ENCODE results near the gene SPINK1.
"Not testable (repeated sequence)": the region's sequence is repeated elsewhere in the genome, so short reads cannot be mapped to it uniquely, and the experiment has no call there.

Gene SPINK1

DNA sequence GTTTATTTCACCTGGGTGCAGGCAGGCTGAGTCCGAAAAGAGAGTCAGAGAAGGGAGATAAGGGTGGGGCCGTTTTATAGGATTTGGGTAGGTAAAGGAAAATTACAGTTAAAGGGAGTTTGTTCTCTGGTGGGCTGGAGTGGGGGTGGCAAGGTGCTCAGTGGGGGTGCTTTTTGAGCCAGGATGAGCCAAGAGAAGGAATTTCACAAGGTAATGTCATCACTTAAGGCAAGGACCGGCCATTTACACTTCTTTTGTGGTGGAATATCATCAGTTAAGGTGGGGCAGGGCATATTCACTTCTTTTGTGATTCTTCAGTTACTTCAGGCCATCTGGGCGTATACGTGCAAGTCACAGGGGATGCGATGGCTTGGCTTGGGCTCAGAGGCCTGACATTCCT lies 38.4 kb upstream of the SPINK1 start:
- H3K9me3 ChIP-seq (ENCODE audit: control insufficient read depth, low read length); H3K4me1 ChIP-seq (ENCODE audit: control insufficient read depth, insufficient read depth, low read length, poor library complexity, severe bottlenecking); H3K36me3 ChIP-seq (ENCODE audit: control insufficient read depth, insufficient read depth, low read length); H3K4me3 ChIP-seq (ENCODE audit: extremely low read depth, insufficient read depth, low read length, poor library complexity, severe bottlenecking); H3K27ac ChIP-seq (ENCODE audit: low read depth, low read length, severe bottlenecking): not testable (repeated sequence)
- WGBS, 2 experiments (ENCODE audit: insufficient coverage in 2 of 2) = 17 to 49% methylated on average over 2 of the region's 6 CpGs

DNA sequence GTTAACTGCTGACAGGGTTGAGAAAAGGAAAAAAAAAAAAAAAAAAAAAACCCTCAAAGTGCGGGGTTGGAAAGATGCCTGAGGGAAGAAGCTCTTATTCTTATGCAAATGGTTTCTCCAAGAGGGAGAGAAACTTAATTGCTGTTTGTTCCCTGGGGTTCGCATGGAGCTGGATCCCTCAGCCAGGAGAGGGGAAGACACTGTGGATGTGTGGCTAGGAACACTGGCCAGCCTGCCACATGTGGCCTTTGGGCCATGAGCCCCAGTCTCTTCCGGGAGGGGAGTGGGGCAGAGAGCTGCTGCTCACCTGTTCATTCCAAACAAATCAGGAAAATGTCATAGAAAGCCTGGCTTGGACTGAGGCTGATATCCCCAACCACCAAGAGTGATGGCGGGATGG lies 37.6 kb upstream of the SPINK1 start:
- 0 to 27% methylated on average over 2 of the region's 4 CpGs for WGBS, 2 experiments (ENCODE audit: insufficient coverage in 2 of 2)

DNA sequence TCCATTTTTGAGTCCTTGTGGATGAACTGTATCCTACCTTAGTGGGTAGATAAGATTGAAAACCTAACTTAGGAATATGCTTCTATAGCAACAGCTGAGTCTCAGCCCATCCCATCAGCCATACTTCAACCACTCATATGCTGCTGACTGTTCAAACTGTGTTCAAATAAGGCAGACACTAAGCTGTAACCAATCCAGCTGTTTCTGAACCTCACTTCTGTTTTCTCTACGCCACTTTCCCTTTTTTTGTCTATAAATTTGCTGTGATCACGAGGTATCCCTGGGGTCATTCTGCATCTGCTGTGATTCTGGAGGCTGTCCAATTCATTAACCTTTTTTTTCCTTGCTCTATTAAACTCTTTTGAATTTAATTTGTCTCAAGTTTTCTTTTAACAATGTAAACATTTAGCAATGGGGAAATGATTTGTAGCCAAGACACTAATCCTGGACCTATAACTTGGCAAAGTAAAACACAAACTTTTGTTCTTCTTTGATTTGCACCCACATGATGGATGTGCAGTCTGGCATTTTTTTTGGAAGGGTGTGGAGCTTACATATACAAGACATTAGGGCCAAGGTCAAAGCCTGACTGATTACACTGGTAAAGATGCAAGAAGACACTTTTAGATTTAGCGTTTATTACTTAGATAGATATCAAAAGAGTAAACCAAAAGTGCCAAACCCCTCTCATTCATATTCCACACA lies 32.1 kb upstream of the SPINK1 start:
- no peak overlapping the region for H3K27ac ChIP-seq (ENCODE audit: low read depth, low read length, severe bottlenecking)
- no peaks in the 10 kb centered on the region for H3K36me3 ChIP-seq (ENCODE audit: control insufficient read depth, insufficient read depth, low read length)
- H3K9me3 ChIP-seq (ENCODE audit: control insufficient read depth, low read length) = no peaks in the 10 kb centered on the region
- 83 to 89% methylated on average over 1 to 2 of the region's 3 CpGs for WGBS, 2 experiments (ENCODE audit: insufficient coverage in 2 of 2)
- no peak overlapping the region for H3K4me3 ChIP-seq (ENCODE audit: extremely low read depth, insufficient read depth, low read length, poor library complexity, severe bottlenecking)
- H3K4me1 ChIP-seq (ENCODE audit: control insufficient read depth, insufficient read depth, low read length, poor library complexity, severe bottlenecking) = no peaks in the 10 kb centered on the region

More for the DNA sequence above, 37.6 kb upstream of the SPINK1 start:
- H3K4me1 ChIP-seq (ENCODE audit: control insufficient read depth, insufficient read depth, low read length, poor library complexity, severe bottlenecking) = no peaks in the 10 kb centered on the region
- H3K36me3 ChIP-seq (ENCODE audit: control insufficient read depth, insufficient read depth, low read length) = no peaks in the 10 kb centered on the region
- H3K4me3 ChIP-seq (ENCODE audit: extremely low read depth, insufficient read depth, low read length, poor library complexity, severe bottlenecking) = no peak overlapping the region
- H3K9me3 ChIP-seq (ENCODE audit: control insufficient read depth, low read length) = no peaks in the 10 kb centered on the region
- H3K27ac ChIP-seq (ENCODE audit: low read depth, low read length, severe bottlenecking) = no peak overlapping the region

DNA sequence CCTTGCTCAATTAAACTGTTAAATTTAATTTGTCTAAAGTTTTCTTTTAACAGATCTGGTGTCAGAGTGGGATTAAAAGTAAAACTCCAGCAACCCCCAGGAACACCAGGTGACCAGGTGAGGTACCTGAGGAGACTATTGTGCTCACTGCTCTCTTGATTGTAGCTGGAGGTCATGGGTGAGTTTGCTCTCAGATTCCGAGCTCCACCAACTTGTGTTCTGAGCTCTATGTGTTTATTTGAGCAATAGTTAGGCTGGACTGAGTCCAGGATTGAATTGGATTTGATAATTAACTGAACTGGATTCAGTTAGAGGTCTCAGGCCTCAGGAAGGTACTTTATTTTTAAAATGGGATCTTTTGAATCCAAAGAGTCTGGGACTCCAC lies 29.2 kb upstream of the SPINK1 start:
- no peaks in the 10 kb centered on the region for H3K9me3 ChIP-seq (ENCODE audit: control insufficient read depth, low read length)
- no peaks in the 10 kb centered on the region for H3K4me1 ChIP-seq (ENCODE audit: control insufficient read depth, insufficient read depth, low read length, poor library complexity, severe bottlenecking)
- H3K36me3 ChIP-seq (ENCODE audit: control insufficient read depth, insufficient read depth, low read length) = no peaks in the 10 kb centered on the region
- no peak overlapping the region for H3K4me3 ChIP-seq (ENCODE audit: extremely low read depth, insufficient read depth, low read length, poor library complexity, severe bottlenecking)
- WGBS, 2 experiments (ENCODE audit: insufficient coverage in 2 of 2) = 91 to 100% methylated on average over 1 of the region's 1 CpG
- no peak overlapping the region for H3K27ac ChIP-seq (ENCODE audit: low read depth, low read length, severe bottlenecking)

DNA sequence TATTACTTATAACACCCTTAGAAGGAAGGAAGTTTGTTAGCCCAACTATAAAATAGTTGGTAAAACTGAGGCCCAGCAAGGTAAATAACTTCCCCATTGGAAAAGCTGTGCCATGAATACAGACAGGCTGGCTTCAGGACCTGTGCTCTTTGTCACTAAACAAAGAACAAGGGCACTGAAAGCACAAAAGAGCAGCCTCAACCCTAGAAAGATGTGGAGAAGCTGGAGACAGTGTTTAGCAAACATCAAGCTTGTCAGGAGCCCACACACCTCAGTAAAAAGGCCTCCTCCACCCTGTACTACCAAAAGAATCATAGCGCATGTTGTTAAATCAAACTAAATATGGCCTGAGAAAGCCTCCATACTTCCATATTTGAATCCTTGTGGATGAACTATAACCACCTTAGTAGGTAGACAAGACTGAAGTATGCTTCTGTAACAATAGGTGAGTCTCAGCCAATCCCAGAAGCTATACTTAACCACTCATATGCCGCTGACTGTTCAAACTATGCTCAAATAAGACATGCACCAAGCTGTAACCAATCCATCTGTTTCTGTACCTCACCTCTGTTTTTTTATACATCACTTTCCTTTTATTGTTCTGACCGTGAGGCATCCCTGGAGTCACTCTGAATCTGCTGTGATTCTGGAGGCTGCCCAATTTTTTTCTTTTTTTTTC lies 28.6 kb upstream of the SPINK1 start:
- no peak overlapping the region for H3K27ac ChIP-seq (ENCODE audit: low read depth, low read length, severe bottlenecking)
- H3K36me3 ChIP-seq (ENCODE audit: control insufficient read depth, insufficient read depth, low read length) = no peaks in the 10 kb centered on the region
- no peaks in the 10 kb centered on the region for H3K9me3 ChIP-seq (ENCODE audit: control insufficient read depth, low read length)
- WGBS, 2 experiments (ENCODE audit: insufficient coverage in 2 of 2) = 94 to 100% methylated on average over 1 to 2 of the region's 3 CpGs
- no peak overlapping the region for H3K4me3 ChIP-seq (ENCODE audit: extremely low read depth, insufficient read depth, low read length, poor library complexity, severe bottlenecking)
- no peaks in the 10 kb centered on the region for H3K4me1 ChIP-seq (ENCODE audit: control insufficient read depth, insufficient read depth, low read length, poor library complexity, severe bottlenecking)

DNA sequence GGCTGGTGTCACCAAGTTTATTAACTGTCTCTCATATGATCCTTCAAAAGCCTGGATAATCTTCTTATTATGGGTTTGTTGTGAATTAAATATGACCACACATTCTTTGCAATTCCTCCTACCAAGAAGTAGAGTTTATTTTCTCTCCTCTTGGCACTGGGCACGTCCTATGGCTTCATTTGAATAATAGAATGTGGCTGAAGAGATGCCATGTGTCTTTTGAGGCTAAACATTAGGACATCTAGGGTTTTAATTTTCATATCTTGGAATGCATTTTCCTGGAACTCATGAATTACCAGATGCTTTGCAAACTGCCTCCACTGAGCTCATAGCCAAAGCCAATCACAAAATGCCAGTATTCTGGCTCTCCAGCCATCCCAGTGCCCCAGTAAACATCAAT lies 27.1 kb upstream of the SPINK1 start:
- no peak overlapping the region for H3K27ac ChIP-seq (ENCODE audit: low read depth, low read length, severe bottlenecking)
- H3K4me1 ChIP-seq (ENCODE audit: control insufficient read depth, insufficient read depth, low read length, poor library complexity, severe bottlenecking) = no peaks in the 10 kb centered on the region
- H3K36me3 ChIP-seq (ENCODE audit: control insufficient read depth, insufficient read depth, low read length) = no peaks in the 10 kb centered on the region
- no peak overlapping the region for H3K4me3 ChIP-seq (ENCODE audit: extremely low read depth, insufficient read depth, low read length, poor library complexity, severe bottlenecking)
- whole genome bisulfite sequencing, 2 experiments (ENCODE audit: insufficient coverage in 2 of 2) = no CpG with 5 or more reads among the region's 1 CpG
- H3K9me3 ChIP-seq (ENCODE audit: control insufficient read depth, low read length) = no peaks in the 10 kb centered on the region

DNA sequence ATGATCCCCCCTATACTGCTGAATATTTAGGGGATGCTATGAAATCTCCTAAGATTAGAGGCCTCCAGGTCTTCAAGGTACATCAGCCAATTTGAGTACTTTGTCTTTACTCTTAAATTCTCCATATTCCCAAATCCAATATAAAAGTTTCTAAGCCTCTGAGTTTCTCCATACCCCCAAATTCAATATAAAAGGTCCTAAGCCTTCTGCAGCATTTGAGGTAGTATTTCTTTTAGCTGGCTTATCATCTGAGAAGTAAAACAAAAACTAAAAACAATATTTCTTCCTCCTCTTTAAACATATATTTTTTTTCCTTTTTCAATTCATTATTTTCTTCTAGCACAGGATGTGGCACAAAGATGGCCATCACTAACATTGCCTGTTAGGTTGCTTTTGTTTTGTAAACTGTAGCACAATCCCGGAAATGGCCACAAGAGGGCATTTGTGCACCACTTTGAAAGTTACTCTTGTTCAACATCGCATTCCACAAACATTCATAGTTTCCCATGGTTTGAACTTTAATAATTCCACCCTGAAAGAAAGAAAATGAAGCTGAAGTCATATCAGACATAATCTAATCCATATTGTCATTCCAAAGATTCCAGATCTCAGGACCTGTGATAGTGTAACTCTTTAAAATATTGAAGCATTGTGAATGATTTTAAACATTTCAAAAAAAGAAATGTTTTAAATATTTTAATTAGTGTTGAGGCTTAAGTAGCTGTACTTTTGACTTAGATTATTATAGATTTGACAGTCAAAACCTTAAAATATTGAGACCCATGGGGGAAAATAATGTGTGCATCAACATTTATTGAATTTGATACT lies 26.0 kb upstream of the SPINK1 start:
- Histone ChIP-seq H3K36me3 (ENCODE audit: control insufficient read depth, insufficient read depth, low read length) (no peaks in the 10 kb centered on the region), H3K4me1 (ENCODE audit: control insufficient read depth, insufficient read depth, low read length, poor library complexity, severe bottlenecking) (no peaks in the 10 kb centered on the region), H3K27ac (ENCODE audit: low read depth, low read length, severe bottlenecking) (no peak overlapping the region), H3K4me3 (ENCODE audit: extremely low read depth, insufficient read depth, low read length, poor library complexity, severe bottlenecking) (no peak overlapping the region), H3K9me3 (ENCODE audit: control insufficient read depth, low read length) (no peaks in the 10 kb centered on the region)
- WGBS, 2 experiments (ENCODE audit: insufficient coverage in 2 of 2) = 6% methylated on average over 2 of the region's 2 CpGs; no CpG with 5 or more reads in 1 of the 2 experiments

DNA sequence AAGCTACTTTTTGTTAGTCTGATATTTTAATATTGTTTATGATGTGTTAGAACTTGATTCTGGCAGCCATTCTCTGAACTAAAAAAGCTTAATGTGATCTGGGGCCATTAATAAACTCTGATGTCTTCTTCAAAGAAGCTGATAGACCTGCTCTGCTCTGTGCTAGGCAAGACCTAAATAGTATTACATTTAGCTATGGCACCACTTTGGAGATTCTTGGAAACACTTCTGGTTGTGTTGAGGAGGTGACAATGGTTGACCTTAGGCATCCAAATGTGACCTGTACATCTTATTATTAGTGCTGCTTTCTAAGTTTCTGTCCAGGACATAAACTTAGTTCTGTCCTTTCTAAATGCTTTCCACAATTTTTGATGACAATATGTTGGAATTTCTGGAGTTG lies 25.3 kb upstream of the SPINK1 start:
- no peaks in the 10 kb centered on the region for H3K9me3 ChIP-seq (ENCODE audit: control insufficient read depth, low read length)
- no peak overlapping the region for H3K4me3 ChIP-seq (ENCODE audit: extremely low read depth, insufficient read depth, low read length, poor library complexity, severe bottlenecking)
- no peaks in the 10 kb centered on the region for H3K4me1 ChIP-seq (ENCODE audit: control insufficient read depth, insufficient read depth, low read length, poor library complexity, severe bottlenecking)
- no peak overlapping the region for H3K27ac ChIP-seq (ENCODE audit: low read depth, low read length, severe bottlenecking)
- no peaks in the 10 kb centered on the region for H3K36me3 ChIP-seq (ENCODE audit: control insufficient read depth, insufficient read depth, low read length)

DNA sequence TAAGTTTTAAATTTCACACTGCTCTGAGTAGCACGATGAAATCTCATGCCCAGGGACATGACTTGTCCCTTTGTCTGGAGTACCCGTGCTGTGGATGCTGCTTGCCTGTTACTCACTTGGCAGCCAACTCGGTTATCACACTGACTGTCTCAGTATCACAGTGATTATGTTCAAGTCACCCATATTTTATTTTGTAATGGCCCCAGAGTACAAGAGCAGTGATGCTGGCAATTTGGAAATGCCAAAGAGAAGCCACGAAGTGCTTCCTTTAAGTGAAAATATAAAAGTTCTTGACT lies 24.3 kb upstream of the SPINK1 start:
- 53 to 59% methylated on average over 3 of the region's 4 CpGs for WGBS, 2 experiments (ENCODE audit: insufficient coverage in 2 of 2)
- Histone ChIP-seq H3K4me3 (ENCODE audit: extremely low read depth, insufficient read depth, low read length, poor library complexity, severe bottlenecking) (no peak overlapping the region), H3K27ac (ENCODE audit: low read depth, low read length, severe bottlenecking) (no peak overlapping the region)

DNA sequence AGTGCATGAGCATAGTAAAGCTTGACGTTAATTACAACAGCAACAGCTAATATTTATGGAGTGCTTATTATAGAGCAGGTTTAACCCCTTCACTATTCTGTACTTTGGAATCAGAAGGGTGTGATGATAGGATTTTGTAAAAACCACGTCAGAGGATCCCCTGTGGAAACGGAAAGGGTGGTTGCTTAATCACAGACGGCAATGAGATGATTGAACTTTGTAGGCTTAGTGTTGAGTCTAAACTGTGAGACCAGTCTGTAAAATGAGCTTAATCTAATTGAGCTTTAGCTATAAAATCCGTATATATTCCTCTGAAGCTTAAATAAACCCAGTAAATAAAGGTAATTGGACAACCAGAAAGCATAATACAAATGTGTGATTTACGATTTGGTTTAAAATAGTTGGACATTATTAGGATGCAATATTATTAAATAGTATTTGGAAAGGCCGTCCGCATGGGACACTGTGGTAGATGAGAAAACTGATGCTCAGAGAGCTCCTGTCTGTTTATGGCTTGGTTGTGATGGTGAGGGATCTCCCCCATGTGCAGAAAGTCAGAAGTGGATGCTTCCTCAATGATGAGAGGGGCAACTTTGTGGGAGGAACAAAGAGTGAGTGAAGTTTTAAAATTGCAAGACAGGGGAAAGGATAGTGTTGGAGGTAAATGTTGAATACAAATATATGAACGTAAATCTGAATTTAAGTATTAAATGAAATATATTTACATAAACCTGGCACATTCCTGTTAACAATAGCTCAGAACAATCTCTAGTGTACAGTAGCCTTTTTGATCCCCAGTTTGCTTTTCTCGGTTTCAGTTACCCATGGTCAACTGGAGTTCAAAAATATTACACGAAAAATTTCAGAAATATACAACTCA lies 23.7 kb upstream of the SPINK1 start:
- no peaks in the 10 kb centered on the region for H3K4me1 ChIP-seq (ENCODE audit: control insufficient read depth, insufficient read depth, low read length, poor library complexity, severe bottlenecking)
- H3K4me3 ChIP-seq (ENCODE audit: extremely low read depth, insufficient read depth, low read length, poor library complexity, severe bottlenecking) = no peak overlapping the region
- no peaks in the 10 kb centered on the region for H3K36me3 ChIP-seq (ENCODE audit: control insufficient read depth, insufficient read depth, low read length)
- H3K9me3 ChIP-seq (ENCODE audit: control insufficient read depth, low read length) = no peaks in the 10 kb centered on the region
- WGBS, 2 experiments (ENCODE audit: insufficient coverage in 2 of 2) = 85 to 93% methylated on average over 7 to 8 of the region's 11 CpGs
- no peak overlapping the region for H3K27ac ChIP-seq (ENCODE audit: low read depth, low read length, severe bottlenecking)

More for the DNA sequence above, 24.3 kb upstream of the SPINK1 start:
- no peaks in the 10 kb centered on the region for H3K36me3 ChIP-seq (ENCODE audit: control insufficient read depth, insufficient read depth, low read length)
- H3K9me3 ChIP-seq (ENCODE audit: control insufficient read depth, low read length) = no peaks in the 10 kb centered on the region
- H3K4me1 ChIP-seq (ENCODE audit: control insufficient read depth, insufficient read depth, low read length, poor library complexity, severe bottlenecking) = no peaks in the 10 kb centered on the region
